Stimulated activated CD4-positive, alpha-beta T cell treated with anti-CD3 and anti-CD28 coated beads, Interleukin-4, amount 100 ng/mL, for 48 hours (primary cell): ENCODE data around the gene PACS1.
"Not testable (repeated sequence)": the region's sequence is repeated elsewhere in the genome, so short reads cannot be mapped to it uniquely, and the experiment has no call there.

ENCODE experiments used
- DNase-seq, 2 donors: peaks; one replicate each; pipeline ENCODE4 v3.0.0-alpha.2; 2020; ENCODE audit warnings: low read depth in 2 of 2

Gene PACS1

GRCh38 chr11:66111158-66111557 is 41.1 kb downstream of the PACS1 start:
- no peak for DNase-seq

GRCh38 chr11:66112041-66112491 is 42.0 kb downstream of the PACS1 start:
- no peak for DNase-seq

- no peak for DNase-seq
These were observed 42.8 kb downstream of the PACS1 start for GRCh38 chr11:66112601-66113499.

GRCh38 chr11:66114957-66115356 is 44.9 kb downstream of the PACS1 start:
- DNase-seq = not testable (repeated sequence)

- DNase-seq = no peak
These were observed 45.7 kb downstream of the PACS1 start for GRCh38 chr11:66115638-66116301.

GRCh38 chr11:66116576-66117361 is 46.7 kb downstream of the PACS1 start:
- DNase-seq = no peak

- DNase-seq = no peak
These were observed 48.8 kb downstream of the PACS1 start for GRCh38 chr11:66118847-66119246.

- no peak for DNase-seq
These were observed 49.5 kb downstream of the PACS1 start for GRCh38 chr11:66119348-66120133.

GRCh38 chr11:66121466-66121865 is 51.4 kb downstream of the PACS1 start:
- no peak for DNase-seq

GRCh38 chr11:66123902-66124301 is 53.8 kb downstream of the PACS1 start:
- DNase-seq = no peak

- DNase-seq = no peak
These were observed 54.5 kb downstream of the PACS1 start for GRCh38 chr11:66124564-66124963.

GRCh38 chr11:66126064-66126463 is 56.0 kb downstream of the PACS1 start:
- DNase-seq = no peak

- DNase-seq = peak; percentile 42 to 52
These were observed 56.9 kb downstream of the PACS1 start for GRCh38 chr11:66126808-66127555.

GRCh38 chr11:66130978-66131377 is 60.9 kb downstream of the PACS1 start:
- no peak for DNase-seq

- DNase-seq = no peak
These were observed 62.0 kb downstream of the PACS1 start for GRCh38 chr11:66131937-66132632.

- DNase-seq = no peak
These were observed 63.2 kb downstream of the PACS1 start for GRCh38 chr11:66133216-66133775.

GRCh38 chr11:66136752-66137123 is 66.7 kb downstream of the PACS1 start:
- DNase-seq = no peak

GRCh38 chr11:66139817-66140404 is 69.8 kb downstream of the PACS1 start:
- no peak for DNase-seq
